Measurements from ENCODE around the gene TRAP1.
"Not testable (repeated sequence)": the region's sequence is repeated elsewhere in the genome, so short reads cannot be mapped to it uniquely, and the experiment has no call there.

The TRAP1 gene

GRCh38 chr16:3608976-3609375, 108.3 kb downstream of the TRAP1 start:
- not testable (repeated sequence) for DNase-seq

- DNase-seq = no peak
Measured at GRCh38 chr16:3608069-3608468, 109.3 kb downstream of the TRAP1 start.

Measured in central memory CD4-positive, alpha-beta T cell (primary cell).